H9 (cell line): ENCODE measurements around the gene SASS6. TPM values are rescaled to one million over a fixed set of nuclear protein-coding genes. Genes with fewer than 3 reads are reported as not detected.

Source experiments
- DNase-seq: peaks from one replicate; pipeline ENCODE4 v3.0.0-alpha.2; 2017
- H2AFZ ChIP-seq: one replicate; pipeline ENCODE4 v1.6.1; 2013; ENCODE audit warnings: mild to moderate bottlenecking, low read length, control low read depth, moderate library complexity
- H2AK5ac ChIP-seq: 2 replicates; pipeline ENCODE4 v1.6.1; 2013; ENCODE audit warnings: low read length, control low read depth, mixed read lengths; ENCODE audit not compliant: insufficient read length
- H2BK120ac ChIP-seq: one replicate; pipeline ENCODE4 v1.6.1; 2013; ENCODE audit warnings: low read depth, mild to moderate bottlenecking, low read length, control low read depth, inconsistent platforms; ENCODE audit not compliant: poor library complexity, severe bottlenecking
- H2BK12ac ChIP-seq: 2 replicates; pipeline ENCODE4 v1.6.1; 2013; ENCODE audit warnings: low read length, control low read depth, mixed read lengths, low read depth; ENCODE audit not compliant: insufficient read length
- H2BK15ac ChIP-seq: 2 replicates; pipeline ENCODE4 v1.6.1; 2013; ENCODE audit warnings: low read depth, low read length, control low read depth
- H2BK20ac ChIP-seq: one replicate; pipeline ENCODE4 v1.6.1; 2013; ENCODE audit warnings: low read depth, mild to moderate bottlenecking, low read length, control low read depth, inconsistent platforms; ENCODE audit not compliant: poor library complexity, severe bottlenecking
- H2BK5ac ChIP-seq: 2 replicates; pipeline ENCODE4 v1.6.1; 2013; ENCODE audit warnings: low read length, control low read depth, mixed read lengths; ENCODE audit not compliant: insufficient read length
- H3K14ac ChIP-seq: 2 replicates; pipeline ENCODE4 v1.6.1; 2013; ENCODE audit warnings: low read length, control low read depth; ENCODE audit not compliant: insufficient read depth
- H3K18ac ChIP-seq: 2 replicates; pipeline ENCODE4 v1.6.1; 2013; ENCODE audit warnings: low read depth, mild to moderate bottlenecking, mixed read lengths, low read length, control low read depth; ENCODE audit not compliant: insufficient read length
- H3K23ac ChIP-seq: 2 replicates; pipeline ENCODE4 v1.6.1; 2013; ENCODE audit warnings: low read length, control low read depth, mixed read lengths, low read depth; ENCODE audit not compliant: insufficient read length
- H3K23me2 ChIP-seq: 2 replicates; pipeline ENCODE4 v1.6.1; 2013; ENCODE audit warnings: low read depth, mild to moderate bottlenecking, mixed read lengths, low read length, control low read depth; ENCODE audit not compliant: insufficient read length, poor library complexity, severe bottlenecking
- H3K27ac ChIP-seq: 2 replicates; pipeline ENCODE4 v1.5.1; 2013; ENCODE audit warnings: low read length, control low read depth, mixed read lengths, low read depth; ENCODE audit not compliant: insufficient read length
- H3K27me3 ChIP-seq: 2 replicates; pipeline ENCODE4 v1.6.1; 2013; ENCODE audit warnings: low read length, control low read depth, inconsistent platforms; ENCODE audit not compliant: insufficient read depth
- H3K4ac ChIP-seq: 2 replicates; pipeline ENCODE4 v1.6.1; 2013; ENCODE audit warnings: low read depth, mild to moderate bottlenecking, control low read depth, inconsistent platforms, low read length, moderate library complexity
- H3K4me1 ChIP-seq: 2 replicates; pipeline ENCODE4 v1.6.1; 2013; ENCODE audit warnings: low read length, control low read depth, inconsistent platforms; ENCODE audit not compliant: insufficient read depth
- H3K4me2 ChIP-seq: 2 replicates; pipeline ENCODE4 v1.6.1; 2013; ENCODE audit warnings: low read length, control low read depth, mixed read lengths; ENCODE audit not compliant: insufficient read length, insufficient read depth
- H3K56ac ChIP-seq: 2 replicates; pipeline ENCODE4 v1.6.1; 2013; ENCODE audit warnings: low read depth, mild to moderate bottlenecking, mixed read lengths, low read length, control low read depth; ENCODE audit not compliant: insufficient read length
- H3K79me1 ChIP-seq: 2 replicates; pipeline ENCODE4 v1.6.1; 2013; ENCODE audit warnings: low read depth, mild to moderate bottlenecking, moderate library complexity, low read length, control low read depth, inconsistent platforms; ENCODE audit not compliant: insufficient read depth, poor library complexity, severe bottlenecking
- H3K79me2 ChIP-seq: 2 replicates; pipeline ENCODE4 v1.6.1; 2013; ENCODE audit warnings: low read length, control low read depth, inconsistent platforms; ENCODE audit not compliant: insufficient read depth
- H3K9ac ChIP-seq: 2 replicates; pipeline ENCODE4 v1.6.1; 2013; ENCODE audit warnings: low read length, control low read depth, mixed read lengths; ENCODE audit not compliant: insufficient read length; ENCODE audit errors: extremely low read depth
- H3K9me3 ChIP-seq: one replicate; pipeline ENCODE4 v1.6.1; 2013; ENCODE audit warnings: low read depth, low read length, inconsistent platforms; ENCODE audit not compliant: control insufficient read depth
- H3T11ph ChIP-seq: one replicate; pipeline ENCODE4 v1.6.1; 2013; ENCODE audit warnings: mild to moderate bottlenecking, low read length, control low read depth, inconsistent platforms
- H4K20me1 ChIP-seq: one replicate; pipeline ENCODE4 v1.6.1; 2013; ENCODE audit not compliant: control insufficient read depth, insufficient read length, insufficient read depth
- H4K5ac ChIP-seq: 2 replicates; pipeline ENCODE4 v1.6.1; 2013; ENCODE audit warnings: low read depth, mild to moderate bottlenecking, mixed read lengths, low read length, control low read depth; ENCODE audit not compliant: insufficient read length
- H4K8ac ChIP-seq: replicated peaks from 2 replicates; pipeline ENCODE4 v1.6.1; 2013; ENCODE audit warnings: low read length, control low read depth, mixed read lengths, low read depth; ENCODE audit not compliant: insufficient read length
- H4K91ac ChIP-seq: 2 replicates; pipeline ENCODE4 v1.6.1; 2013; ENCODE audit warnings: low read depth, mild to moderate bottlenecking, moderate library complexity, mixed read lengths, low read length, control low read depth; ENCODE audit not compliant: insufficient read length
- H3K27ac Mint-ChIP-seq, 3 experiments: 2 replicates in 2 of 3; 3 replicates in 1 of 3; pipeline ENCODE4 v1.8.0; 2020 to 2021; ENCODE audit warnings: mixed read lengths in 3 of 3, mild to moderate bottlenecking in 1 of 3, moderate library complexity in 1 of 3
- H3K27me3 Mint-ChIP-seq: 2 replicates; pipeline ENCODE4 v1.8.0; 2021; ENCODE audit warnings: low read depth, mild to moderate bottlenecking, moderate library complexity, mixed read lengths
- H3K36me3 Mint-ChIP-seq, 3 experiments: 2 replicates in 2 of 3; 3 replicates in 1 of 3; pipeline ENCODE4 v1.8.0; 2020 to 2021; ENCODE audit warnings: low read depth in 3 of 3, mixed read lengths in 3 of 3; ENCODE audit not compliant: insufficient read depth in 1 of 3
- H3K4me1 Mint-ChIP-seq, 2 experiments: 2 replicates each; pipeline ENCODE4 v1.8.0; 2020; ENCODE audit warnings: mixed read lengths in 2 of 2
- H3K4me3 Mint-ChIP-seq, 2 experiments: 2 replicates in 1 of 2; 3 replicates in 1 of 2; pipeline ENCODE4 v1.8.0; 2020 to 2021; ENCODE audit warnings: mild to moderate bottlenecking in 2 of 2, mixed read lengths in 2 of 2, moderate library complexity in 1 of 2
- H3K9me3 Mint-ChIP-seq, 2 experiments: 2 replicates in 1 of 2; 3 replicates in 1 of 2; pipeline ENCODE4 v1.8.0; 2020; ENCODE audit warnings: mild to moderate bottlenecking in 2 of 2, mixed read lengths in 2 of 2, moderate library complexity in 1 of 2
- CTCF ChIP-seq: fragments of 200-600 bp; sonication (generic); conservative IDR thresholded peaks from 3 replicates; pipeline ENCODE4 v1.8.0; 2021; ENCODE audit warnings: antibody characterized with exemption, mild to moderate bottlenecking
- WGBS: extraction: QIAGEN DNeasy Blood & Tissue Kit; methylation state at CpG from one replicate; pipeline ENCODE4 v1.1.7; 2013; ENCODE audit warnings: missing lambda C conversion rate, low lambda C conversion rate, mixed read lengths; ENCODE audit not compliant: insufficient read length; ENCODE audit errors: extremely low coverage; 5-methylcytosine and 5-hydroxymethylcytosine counted together
- total RNA-seq: library from RNA; stranded (reverse); gene quantifications from 2 replicates; pipeline ENCODE4 v1.2.1, GENCODE V29; 2021

SASS6 gene
- total RNA-seq, 1 experiment from 2014 or later, result 15.2 TPM

- Mint-ChIP-seq H3K27ac (peak overlapping the region in 1 of 3 experiments; percentile 49; a peak in 1 of 7 replicates), H3K9me3 (no peaks in the 10 kb centered on the region), H3K4me3 (no peak overlapping the region), H3K27me3 (no peaks in the 10 kb centered on the region), H3K4me1 (no peaks in the 10 kb centered on the region), H3K36me3 (peaks cover 34 to 78% (median 58%) of the 10 kb centered on the region in 3 experiments; a peak in 6 of 7 replicates)
- H3K18ac ChIP-seq, result no peak overlapping the region
- H3K27me3 ChIP-seq, result no peaks in the 10 kb centered on the region
- no peak overlapping the region for H4K91ac ChIP-seq
- no peak overlapping the region for H3K9ac ChIP-seq
- no peak overlapping the region for H4K8ac ChIP-seq
- H3K4ac ChIP-seq, result no peak overlapping the region
- DNase-seq, result no peak
- H3K79me1 ChIP-seq, result no peaks in the 10 kb centered on the region
- H2BK20ac ChIP-seq, result no peak overlapping the region
- no peak overlapping the region for H2BK12ac ChIP-seq
- no peak for TF ChIP-seq CTCF
- WGBS, result 91% methylated on average over 1 of the region's 1 CpG
- H3K9me3 ChIP-seq, result no peaks in the 10 kb centered on the region
- no peaks in the 10 kb centered on the region for H3K79me2 ChIP-seq
- H3K23ac ChIP-seq, result no peak overlapping the region
- H3K23me2 ChIP-seq, result no peaks in the 10 kb centered on the region
- H3K27ac ChIP-seq, result no peak overlapping the region
- no peak overlapping the region for H3K14ac ChIP-seq
- H3T11ph ChIP-seq, result no peak overlapping the region
- H4K20me1 ChIP-seq, result no peaks in the 10 kb centered on the region
- H4K5ac ChIP-seq, result no peak overlapping the region
- no peak overlapping the region for H2BK5ac ChIP-seq
- no peak overlapping the region for H2BK15ac ChIP-seq
- no peak overlapping the region for H3K56ac ChIP-seq
- no peak overlapping the region for H2AK5ac ChIP-seq
- no peak overlapping the region for H2BK120ac ChIP-seq
- H2AFZ ChIP-seq, result no peak overlapping the region
- H3K4me2 ChIP-seq, result no peak overlapping the region
- no peaks in the 10 kb centered on the region for H3K4me1 ChIP-seq
Observed at GRCh38 chr1:100065183-100065968, 67.4 kb downstream of the SASS6 start.
